Fibroblast of the conjunctiva (primary cell): ENCODE results near the gene CNTN1.

Experiments used
- DNase-seq: peaks from one replicate; pipeline ENCODE4 v3.0.0-alpha.2; 2010; ENCODE audit warnings: low read depth

CNTN1 gene

DNA sequence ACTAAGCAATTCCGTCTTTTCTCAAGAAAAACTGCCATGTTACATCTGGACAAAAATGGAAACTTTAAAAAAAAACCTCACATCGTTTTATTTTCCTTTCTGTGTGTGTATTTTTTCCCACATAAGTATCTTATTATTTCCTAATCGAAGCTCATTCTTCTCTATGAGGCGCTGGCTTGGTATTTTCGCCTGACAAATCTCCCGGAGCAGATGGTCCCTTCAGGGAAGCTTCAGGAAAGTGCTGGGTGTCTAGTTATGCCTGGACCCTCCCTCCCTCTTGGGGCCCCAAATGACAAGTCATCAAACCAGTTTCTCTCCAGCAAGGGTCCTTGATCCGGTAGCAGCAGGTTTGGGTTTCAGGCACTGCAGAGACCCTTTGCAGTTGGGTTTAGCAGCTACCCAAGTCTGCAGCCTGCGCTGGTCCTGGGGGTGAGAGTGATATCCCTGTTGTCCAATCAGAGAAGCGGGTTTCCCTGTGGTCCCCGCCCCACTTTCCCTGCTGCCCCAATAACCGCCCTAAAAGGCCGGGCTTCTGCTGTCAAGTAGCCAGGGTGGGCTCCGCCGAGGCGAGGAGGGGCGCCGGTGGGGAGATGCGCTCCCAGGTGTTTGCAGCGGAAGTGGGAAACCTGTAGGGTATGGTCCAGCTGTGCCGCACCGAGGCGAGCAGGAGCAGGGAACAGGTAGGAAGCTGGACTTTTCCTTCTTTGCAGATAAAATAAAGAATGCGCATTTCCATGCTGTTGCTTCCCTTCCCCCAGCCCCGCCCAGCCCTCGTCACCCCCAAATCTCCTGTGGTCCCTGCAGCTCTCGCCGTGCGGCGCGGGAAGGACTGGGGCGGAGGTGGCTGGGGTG is at the start of gene CNTN1:
Gene CNTN1 (plus strand): TSS at position 527 of the 852 bp plus-strand sequence.
- peak; percentile 21 for DNase-seq

DNA sequence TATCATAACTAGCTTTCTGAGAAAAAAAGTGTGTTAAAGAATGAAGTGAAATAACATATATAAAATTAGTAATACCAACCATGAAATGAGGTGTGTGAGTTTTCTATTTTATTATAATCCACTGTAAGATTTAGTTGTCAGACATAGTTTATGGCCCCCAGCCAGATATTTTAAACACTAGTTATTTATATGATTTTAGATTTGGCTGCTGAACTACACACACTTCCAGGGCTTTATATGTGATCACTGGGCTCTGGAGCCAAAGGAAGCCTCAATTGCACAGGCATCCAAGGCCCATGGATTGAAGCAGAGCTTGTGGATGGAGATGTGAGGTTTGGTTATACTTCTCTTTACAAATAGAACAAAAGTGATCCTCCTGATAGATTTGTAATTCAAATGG is 48.7 kb upstream of the CNTN1 start:
- DNase-seq, result no peak

DNA sequence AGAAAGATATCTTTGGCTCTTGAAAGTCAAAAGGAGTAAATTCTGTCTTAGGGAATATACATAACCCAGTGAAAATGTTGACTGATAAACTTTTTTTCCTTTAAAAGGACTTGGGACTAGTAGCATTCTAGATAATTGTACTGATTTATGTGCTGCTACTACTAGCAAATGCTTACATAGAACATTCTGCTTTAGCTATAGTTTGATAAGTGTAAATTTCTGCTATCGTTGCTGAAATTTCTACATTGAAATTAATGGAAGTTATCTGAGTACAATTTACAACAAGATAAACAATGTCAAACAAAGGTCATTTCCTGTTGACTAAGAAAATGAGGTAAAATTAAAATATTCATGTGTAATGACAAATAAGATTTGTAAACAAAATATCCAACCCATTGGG is 48.3 kb upstream of the CNTN1 start:
- DNase-seq, result no peak

DNA sequence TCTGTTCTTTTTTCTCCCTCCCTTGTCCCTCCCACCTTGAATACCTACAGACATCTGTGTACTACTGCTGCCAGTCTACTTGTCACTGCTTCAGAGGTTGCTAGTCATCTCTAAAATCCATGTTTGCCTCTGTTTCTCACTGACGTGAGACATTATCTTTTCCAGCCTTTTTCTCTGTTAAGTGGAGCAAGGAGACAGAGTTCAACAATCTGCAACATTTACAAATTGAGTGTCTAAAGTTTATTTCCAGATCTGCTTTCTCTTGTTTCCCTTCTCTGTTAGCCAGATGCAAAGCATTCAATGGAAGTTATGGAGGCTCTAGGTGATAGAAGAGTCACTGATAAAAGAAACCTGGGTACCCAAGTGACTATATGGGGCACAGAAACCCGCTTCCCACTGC is 47.5 kb upstream of the CNTN1 start:
- no peak for DNase-seq

DNA sequence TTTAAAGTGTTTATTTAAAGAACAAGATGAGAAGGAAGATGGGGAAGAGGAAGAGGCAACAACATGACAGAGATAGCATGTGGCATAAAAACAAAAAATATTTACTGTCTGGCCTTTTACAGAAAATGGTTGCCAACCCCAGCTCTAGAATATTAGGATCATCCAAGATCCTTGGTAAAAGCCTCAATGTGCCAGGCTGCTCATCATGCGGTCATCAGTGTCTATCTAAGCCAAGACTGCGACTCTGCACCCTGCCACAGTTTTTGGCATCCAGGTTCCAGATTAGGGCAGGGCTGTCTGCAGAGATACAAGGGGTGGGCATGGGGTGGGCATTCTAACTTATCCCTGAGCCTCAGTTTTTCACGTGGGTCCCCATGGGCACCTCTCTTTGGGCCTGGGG is 46.9 kb upstream of the CNTN1 start:
- DNase-seq, result no peak

DNA sequence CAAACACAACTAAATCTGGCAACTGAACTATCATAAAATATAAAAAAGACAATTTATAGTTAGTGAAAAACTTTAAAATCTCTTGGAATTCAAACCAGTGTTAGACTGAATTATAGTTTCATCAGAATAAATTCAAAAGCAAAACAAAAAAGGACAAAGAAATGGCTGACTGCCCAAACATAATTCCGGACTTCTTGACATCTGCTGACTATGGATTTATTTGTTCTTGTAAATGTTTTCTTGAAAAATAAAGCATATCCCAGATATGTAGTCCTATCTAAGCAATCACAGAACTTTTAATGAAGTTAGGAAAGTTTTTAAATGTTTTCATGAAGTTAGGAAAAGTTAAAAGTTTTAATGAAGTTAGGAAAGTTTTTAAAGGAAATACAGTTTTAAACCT is 45.8 kb upstream of the CNTN1 start:
- DNase-seq, result no peak

DNA sequence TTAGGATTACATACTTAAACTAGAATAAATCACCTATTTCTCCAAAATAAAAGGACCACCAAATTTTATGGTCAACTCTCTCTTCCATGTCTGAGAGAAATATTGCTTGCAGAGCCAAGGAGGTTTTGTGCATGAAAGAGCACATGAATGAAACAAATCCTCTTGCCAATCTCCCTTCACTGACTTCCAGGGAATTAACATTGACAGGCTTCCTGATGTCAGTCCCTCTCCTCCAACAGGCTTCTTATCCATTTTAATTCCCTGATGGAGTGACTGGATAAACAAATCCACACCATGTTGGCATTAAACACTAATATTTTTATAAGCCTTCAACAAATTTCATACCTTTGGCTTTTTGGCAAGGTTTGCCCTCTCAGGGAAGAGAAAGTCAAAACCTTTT is 45.3 kb upstream of the CNTN1 start:
- no peak for DNase-seq

DNA sequence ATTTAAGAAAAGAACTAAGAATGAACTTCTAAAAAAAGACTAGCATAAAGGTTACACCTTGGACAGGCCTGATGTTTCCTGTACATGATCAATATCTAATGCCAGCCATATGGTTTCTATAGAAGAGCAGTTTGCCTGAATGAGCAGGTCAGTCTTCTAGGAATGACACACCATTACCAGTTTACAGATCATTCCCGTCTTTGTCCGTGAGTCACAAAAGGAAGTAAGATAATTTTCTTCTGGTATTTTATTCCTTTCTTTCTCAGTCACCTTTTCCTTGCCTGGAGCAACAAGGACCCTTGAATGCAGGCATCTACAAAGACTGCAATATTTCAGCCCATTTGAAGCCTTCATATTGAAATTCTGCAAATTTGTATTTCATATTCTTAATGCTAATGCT is 44.6 kb upstream of the CNTN1 start:
- no peak for DNase-seq

DNA sequence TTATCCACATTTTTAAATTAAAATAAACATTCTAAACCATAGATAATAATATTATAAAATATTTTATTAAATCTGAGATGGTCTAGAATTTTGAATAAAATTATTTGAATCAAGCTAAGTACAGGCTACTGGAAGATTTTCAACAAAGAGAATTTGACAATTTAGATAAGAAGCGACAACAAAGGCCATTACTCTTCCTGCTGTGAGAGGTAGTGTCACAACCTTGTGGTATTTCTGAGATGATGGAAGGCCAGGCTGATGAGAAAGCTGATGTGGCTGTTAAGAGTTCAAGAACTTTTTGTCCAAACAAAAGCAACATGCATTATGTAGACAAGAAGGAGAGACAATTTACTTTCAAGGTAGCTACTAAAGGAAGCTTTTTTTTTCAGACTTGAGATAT is 43.7 kb upstream of the CNTN1 start:
- DNase-seq, result no peak

DNA sequence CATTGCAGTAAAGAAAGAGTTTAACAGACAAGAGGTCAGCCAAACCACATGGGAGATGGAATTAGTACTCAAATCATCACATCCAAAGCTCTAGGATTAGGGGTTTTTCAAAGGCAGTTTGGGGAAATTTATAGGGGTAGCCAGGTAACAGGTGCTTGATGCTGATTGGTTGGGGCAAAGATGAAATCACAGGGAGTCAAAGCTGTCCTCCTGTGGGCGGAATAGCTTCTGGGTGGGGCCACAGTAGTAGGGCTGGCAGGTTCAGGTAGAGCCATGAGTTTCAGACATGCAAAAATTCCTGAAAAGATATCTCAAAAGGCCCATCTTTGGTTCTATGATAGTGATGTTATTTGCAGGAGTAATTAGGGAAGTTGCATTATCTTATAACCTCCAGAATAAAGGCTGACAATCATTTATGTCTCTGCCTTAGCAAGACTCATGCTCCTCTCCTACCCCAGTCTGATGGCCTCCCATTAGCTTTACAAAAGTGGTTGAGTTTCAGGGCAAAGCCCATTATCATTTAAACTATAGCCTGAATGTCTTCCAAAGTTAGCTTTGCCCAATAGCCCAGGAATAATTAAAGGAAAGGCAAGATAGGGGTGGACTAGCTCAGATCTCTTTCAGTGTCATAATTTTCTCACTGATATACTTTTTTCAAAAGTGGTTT is 42.1 kb upstream of the CNTN1 start:
- no peak for DNase-seq

DNA sequence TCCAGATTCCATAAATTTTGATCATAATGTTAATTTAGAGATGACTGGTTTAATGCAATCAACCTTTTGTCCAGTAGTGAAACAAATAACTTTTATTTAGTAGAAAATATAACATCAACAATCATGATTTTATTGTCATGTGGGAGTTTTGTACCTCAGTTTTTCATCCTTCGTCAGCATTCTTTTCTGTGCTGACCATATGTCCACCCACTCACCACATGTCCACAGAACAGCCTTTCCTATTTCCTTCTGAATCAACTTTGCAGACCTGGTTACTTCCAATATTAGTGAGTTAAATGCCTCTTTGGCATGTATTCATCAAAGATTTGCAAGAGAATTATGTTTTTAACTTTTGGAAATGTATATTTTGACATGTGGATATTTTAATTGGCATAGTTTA is 36.8 kb upstream of the CNTN1 start:
- DNase-seq, result no peak

DNA sequence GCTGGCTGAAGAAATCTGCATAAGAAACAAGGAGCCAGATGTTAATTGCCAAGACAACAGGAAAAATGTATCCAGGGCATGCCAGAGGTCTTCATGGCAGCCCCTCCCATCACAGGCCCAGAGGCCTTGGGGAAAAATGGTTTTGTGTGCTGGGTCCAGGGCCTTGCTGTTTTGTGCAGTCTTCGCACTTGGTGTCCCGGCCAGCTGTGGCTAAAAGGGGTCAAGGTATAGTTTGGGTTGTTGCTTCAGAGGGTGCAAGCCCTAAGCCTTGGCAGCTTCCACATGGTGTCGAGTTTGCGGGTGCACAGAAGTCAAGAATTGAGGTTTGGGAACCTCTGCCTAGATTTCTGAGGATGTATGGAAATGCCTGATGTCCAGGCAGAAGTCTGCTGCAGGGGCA is 29.9 kb upstream of the CNTN1 start:
- DNase-seq, result no peak

DNA sequence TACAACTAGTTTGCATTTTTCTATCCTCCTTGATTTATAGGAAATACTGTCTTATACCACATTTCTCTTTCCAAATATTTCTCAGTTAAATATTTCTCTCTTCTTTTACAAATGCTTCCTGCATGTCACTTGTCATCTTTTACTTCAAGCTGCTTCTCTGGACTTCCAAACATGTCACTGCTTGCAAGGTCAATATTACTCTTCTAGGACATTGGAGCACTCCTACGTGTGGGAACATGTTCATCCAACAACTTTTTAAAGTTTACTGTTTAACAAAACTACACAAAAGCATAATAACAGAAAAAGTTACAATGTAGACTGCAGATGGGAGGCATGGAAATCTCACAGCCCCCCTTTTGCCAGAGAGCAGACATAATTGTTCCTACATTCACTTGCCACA is 28.5 kb upstream of the CNTN1 start:
- DNase-seq, result no peak

DNA sequence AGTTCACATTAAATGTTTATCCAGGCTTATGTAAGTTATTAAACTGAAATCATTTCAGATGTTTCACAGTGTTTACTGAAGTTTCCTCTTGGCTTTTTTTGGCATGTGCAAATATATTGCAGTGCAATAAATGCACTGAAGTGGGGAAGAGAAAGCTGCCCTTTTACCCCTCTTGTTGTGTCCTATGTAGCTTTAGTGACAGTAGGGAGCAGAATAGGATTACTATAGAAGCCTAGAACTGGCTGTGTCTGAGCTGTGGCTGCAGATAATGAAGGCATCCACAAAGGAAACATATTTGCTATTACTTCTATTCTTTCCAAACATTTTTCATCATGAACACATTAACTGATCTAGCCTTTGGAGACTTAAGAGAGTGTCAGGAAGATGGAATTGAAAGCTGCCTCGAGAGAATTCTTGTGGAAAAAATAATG is 24.1 kb upstream of the CNTN1 start:
- no peak for DNase-seq

DNA sequence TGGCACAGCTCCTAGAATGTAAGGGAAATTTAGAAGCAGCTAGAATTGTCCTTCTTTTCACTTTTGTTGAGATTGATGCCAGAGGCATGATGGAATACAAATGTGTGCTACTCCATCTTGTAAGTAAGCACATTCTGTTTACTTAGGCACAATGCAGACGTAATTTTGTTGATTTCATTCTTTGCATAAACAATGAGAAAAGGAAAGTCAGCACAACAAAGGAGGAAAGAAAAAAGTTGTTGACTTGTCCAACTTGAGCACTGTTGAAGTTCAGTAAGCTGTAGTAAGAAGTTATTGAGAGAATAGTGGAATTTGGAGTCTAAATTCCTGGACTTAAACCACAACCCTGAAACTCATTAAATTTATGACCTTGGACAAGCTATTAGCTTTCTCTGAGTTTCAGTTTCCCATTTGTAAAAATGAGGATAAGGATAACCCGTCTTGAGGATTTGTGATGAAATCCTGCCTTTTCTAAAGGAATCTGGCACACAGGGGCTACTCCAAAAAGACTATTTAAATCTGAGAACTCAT is 19.4 kb upstream of the CNTN1 start:
- no peak for DNase-seq

DNA sequence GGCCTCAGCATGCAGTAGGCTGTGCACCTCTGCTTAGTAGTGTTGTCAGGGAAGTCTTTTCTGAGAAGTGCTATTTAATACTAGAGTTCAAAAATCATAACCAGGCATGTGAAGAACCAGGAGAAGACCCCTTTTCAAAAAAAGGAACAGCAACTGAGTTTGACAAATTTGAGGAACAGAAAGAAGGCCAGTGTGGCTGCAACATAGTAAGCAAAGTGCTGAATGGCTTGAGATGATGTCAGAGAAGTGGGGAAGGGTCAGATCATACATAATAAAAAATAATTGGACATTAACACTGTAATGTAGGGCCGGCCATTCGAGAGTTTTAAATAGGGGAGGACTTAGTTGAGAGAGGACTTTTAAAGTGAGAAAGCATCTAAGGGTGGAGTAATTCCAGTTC is 11.1 kb upstream of the CNTN1 start:
- DNase-seq, result no peak

DNA sequence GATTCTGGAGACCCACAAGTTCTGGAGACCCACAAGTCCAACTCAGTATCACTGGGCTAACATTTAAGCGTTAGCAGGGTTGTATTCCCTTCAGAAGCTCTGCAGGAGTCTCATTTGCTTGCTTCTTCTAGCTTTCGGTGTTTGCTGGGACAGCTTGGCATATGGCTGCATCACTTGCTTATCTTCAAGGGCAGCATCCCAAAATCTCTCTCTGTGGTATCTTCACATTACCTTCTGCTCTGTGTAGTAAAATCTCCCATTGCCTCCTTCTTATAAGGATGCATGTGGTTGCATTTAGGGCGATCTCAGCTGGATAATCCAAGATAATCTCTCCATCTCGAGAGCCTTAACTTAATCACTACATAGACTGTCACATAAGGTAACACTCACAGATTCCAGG is 7.3 kb upstream of the CNTN1 start:
- DNase-seq, result no peak

DNA sequence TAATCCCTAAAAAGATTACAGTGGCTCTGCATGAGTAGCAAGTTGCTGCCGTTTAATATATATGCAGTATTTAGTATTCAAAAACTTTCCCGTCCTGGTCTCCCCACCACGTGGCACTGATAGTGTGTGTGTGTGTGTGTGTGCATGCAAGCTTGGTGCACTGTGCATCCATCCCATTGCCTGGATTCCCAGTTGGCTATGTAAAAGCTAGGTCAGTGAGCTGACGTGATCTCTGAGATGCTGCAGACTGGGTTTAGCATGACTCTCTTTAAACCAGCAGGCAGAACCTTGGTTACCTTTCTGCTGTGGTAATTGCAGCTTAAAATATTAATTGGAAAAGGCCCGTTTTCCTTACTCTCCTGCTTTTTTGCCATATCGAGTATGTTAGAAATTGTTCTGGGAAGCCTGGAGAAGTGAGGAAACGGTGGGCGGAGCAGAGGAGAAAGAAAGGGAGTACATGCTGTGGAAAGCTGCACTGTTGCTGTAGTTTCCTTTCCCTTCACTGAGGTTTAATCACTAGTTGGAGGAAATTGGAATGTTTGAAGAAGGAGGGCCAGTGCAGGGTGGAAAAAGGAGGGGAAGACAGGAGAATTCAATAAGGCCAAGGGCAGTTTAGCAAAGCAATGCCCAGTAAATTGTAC is 4.0 kb upstream of the CNTN1 start:
- no peak for DNase-seq

DNA sequence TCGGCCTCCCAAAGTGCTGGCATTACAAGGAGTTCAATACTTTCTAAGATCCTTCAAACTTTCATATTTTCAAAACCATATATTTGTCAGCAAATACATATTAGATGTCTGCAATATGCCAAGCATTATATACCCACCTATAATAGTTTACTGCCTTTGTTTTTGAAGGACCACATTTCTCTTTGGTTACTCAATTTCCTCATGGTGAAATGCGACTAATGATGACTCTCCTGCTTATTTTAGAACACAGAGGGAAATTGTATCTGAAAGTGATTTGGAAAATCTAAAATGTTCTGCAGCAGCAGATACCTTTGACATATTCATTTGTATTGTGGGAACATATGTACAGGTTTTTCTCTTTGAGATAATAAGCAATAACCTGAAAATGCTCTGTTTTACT is 2.7 kb upstream of the CNTN1 start:
- no peak for DNase-seq

DNA sequence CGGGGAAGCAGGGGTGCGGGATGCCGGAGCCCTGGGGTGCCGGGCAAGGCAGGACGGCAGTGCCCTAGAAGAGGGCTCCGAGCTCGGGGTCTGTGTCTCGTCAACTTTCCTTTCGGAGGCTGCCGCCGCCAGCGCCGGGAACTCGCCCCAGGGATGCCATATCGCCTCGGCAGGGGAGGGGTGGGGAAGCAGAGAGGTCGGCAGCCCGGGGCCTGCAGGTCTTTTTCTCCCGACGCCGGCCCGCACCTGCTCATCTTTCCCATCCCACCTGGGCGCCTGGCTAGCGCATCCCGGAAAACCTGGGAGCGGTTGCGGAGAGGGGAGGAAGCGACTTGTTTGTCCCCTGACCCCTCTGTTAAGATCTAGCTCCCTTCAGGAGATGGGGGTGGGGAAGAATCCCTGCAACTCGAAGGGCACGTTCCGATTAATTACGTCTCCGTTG is 547 bp downstream of the CNTN1 start:
- DNase-seq, result no peak

DNA sequence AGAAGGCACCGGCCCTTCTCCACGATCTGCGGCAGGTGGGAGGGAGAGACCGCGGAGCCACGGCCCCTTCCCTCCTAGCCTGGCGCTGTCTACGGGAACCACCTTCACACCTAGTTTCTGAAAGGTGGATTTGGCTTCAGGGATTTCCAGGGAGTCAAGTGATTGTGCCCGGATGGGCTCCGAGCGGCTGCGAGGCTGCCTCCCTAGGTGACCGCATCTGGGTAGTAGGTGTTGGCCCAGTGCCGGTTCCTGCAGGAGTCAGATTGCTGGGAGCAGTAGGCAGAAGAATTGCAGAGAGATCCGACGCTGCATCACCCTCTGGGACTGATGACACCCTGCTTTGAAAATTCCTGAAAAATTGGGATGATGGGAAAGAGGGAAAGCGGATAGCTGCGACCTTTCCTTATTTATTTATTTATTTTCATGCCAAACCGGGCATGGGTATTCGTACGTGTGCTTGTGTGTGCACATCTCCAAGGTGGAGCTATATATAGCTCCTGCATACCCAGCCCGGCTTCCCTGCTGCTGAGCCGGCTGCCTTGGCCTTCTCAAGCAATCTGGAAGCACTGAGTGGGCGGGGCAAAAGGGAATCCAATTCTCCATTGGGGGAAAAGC is 1.1 kb downstream of the CNTN1 start:
- no peak for DNase-seq

DNA sequence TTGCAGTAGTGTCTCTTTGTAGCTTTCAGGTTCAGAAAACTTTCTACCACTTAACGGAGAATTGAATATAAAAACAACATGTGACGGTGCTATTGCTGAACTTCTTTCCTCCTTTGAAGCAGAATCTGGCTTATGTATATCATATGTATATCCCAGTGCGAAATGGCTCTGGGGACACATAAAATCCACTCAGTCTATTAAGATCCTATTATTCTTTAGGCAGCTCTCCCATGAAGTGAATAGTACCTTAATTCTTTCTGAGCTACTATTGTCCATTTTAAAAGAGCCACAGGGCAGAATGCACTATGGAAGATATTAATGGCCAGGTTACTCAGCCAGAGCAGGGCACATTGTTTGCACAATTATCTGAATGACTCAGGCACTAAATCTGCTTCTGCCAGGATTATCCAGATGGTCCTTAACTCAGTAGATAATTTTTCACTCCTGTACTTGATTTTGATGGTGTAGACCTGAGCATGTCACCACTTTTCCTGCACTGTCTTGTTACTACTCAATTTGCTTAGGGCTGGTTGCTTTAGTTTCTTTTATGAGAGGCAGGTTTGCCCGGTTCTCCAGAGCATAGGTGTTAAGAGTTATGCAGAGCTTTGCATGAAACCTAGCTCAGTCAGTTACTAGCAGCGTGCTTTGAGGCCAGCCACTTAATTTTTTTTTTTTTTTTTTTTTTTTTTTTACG is 5.5 kb downstream of the CNTN1 start:
- no peak for DNase-seq
